Activated CD4-positive, alpha-beta T cell treated with anti-CD3 and anti-CD28 coated beads, Interleukin-2, amount 50 U/mL, for 24 hours (primary cell): Measurements from ENCODE around the gene INPP5A.
"Not testable (repeated sequence)": the region's sequence is repeated elsewhere in the genome, so short reads cannot be mapped to it uniquely, and the experiment has no call there.

Experiments
- DNase-seq, 2 donors: peaks; one replicate each; pipeline ENCODE4 v3.0.0-alpha.2; 2020; ENCODE audit warnings: low read depth in 1 of 2, low spot score in 1 of 2

The INPP5A gene

DNA sequence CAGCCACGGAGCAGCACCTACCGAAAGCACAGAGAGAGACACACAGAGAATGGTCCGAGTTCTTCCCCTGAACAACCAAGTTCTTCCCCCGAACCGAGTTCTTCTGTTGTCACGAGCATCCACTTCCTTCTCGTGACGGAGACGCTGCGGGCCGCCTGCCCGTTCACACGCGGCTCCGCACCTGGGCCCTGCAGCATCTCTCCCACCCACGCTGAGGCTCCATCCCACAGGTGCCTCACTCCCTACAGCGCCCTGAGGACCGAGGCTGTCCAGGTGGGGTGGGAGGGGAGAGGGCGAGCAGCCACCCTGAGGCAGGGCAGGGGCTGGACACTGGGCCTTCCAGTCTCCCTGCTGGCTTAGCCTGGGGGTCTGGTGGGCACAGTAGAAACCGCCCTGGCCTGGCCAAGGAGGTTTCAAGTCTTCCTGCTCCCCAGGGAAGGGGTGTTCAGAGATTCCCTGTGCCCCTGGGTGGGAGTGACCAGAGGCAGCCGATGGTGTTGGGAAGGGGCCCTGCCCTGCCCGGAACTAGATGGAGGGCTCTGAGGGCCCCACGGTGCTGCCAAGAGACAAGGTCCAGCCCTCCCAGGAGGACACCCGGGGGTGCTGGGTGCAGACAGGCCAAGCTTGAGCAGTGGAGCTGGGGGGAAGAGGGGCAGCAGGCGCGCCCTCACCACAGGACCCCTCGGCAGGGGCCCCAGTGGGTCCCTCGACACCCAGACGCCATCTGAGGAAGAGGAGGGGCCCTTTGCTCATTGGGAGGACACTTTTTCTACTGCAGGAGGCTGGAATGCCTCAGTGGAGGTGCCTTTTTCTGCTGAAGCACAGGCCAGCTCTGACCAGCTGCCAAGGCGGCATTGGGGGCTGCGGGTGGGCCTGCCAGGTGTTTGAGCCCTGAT is 253.6 kb downstream of the INPP5A start:
- no peak for DNase-seq

DNA sequence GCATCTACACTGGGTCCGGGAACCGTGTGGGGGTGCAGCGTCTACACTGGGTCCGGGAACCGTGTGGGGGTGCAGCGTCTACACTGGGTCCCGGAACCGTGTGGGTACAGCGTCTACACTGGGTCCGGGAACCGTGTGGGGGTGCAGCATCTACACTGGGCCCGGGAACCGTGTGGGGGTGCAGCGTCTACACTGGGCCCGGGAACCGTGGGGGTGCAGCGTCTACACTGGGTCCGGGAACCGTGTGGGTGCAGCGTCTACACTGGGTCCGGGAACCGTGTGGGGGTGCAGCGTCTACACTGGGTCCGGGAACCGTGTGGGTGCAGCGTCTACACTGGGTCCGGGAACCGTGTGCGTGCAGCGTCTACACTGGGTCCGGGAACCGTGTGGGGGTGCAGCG is 254.5 kb downstream of the INPP5A start:
- not testable (repeated sequence) for DNase-seq

DNA sequence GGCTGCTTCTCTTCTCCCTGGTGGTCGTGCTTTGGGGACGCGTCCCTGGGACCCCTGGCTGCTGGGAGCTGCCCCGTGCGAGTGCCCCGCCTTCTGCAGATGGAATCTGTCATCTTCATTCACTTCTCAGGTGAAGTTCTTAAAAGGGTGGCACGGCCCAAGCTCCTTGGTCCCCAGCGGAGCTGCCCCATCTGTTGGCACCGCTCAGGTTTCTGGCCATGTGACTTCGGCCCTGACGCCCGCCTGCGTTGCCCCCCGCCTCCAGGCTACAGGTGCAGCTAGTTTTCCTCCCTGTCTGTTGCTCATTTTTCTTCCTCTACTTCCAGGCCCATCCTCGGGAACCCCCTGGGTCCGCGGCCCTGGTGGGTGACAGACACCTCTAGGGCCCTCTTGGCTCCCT is 255.2 kb downstream of the INPP5A start:
- DNase-seq, result no peak

DNA sequence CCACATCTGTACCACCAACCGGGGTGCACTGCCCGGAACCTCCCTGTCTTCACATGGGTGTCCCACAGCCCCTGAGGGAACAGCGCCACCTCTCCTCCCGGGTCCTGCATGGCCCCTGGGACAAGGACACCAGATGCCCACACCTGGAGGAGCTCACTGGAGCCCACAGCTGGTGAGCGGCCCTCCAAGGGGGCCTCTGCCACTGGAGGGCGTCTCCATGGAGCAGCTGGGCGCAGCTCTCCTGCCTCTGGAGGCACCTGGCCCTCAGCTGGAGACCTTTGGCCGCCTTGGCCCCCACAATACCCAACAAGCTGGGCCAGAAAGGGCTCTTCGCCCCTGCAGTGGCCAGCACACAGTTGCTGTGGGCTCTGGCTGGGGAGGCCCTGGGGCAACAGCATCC is 255.6 kb downstream of the INPP5A start:
- DNase-seq, result no peak

DNA sequence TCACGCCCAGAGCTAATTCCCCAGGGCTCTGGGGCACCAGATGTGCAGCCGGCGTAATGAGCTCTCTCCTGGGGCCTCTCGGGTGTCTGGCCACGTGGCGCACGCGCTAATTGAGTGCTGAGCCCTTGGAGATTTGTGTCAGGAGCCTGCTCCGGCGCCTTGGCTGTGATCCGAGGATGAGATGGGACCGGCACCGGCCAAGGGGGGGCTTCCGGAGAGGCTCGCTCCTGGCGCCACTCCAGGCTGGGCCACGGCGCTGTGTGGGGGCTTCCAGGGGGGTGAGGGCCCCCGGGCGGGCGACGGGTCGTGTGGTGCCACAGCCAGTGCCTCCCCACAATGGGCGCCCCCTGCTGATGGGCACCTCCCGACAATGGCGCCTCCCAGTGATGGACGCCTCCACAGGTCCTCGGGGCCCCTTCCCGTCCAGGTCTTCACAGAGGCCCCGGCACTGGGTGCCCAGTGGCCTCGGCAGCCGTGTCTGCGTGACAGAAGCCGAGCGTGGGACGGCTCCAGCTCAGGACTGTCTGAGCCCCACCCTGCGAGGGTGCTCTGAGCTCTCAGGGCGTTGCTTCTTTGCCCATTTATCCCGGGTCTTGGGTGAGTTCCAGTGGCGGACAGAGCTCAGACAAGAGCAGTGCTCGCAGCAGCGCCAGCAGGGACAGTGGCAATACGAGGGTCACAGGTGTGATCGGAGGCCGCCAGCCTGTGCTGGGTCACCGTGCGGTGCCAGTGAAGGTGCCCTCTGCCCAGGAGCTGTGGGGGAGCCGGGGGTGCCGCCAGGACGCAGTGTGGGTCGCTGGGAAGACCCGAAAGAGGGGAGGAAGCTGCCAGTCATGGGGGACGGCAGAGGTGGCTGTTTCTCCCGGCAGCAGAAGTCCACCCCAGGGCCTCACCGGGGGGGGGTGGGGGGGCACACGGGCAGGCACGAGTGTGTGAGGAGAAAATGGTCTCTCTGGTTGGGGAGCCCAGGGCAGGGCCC is 256.6 kb downstream of the INPP5A start:
- no peak for DNase-seq

DNA sequence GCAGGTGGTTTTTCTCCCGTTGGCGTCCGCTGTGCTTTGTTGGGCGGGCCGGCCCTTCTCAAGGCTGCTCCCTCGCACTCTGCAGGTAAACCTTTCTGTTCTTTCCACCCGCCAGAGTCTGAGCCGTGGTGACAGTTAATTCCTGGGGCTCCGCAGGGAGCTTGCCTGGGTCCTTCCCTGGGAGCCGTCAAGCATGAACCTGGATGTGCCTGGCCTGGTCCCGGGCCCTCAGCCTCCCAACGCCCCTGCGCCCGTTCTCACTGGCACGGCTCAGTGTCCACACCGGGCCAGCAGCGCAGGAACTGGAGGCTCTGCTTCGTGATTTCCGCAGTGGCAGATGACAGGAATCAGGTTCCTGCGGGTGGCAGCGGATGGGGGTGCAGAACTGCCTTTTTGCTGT is 259.3 kb downstream of the INPP5A start:
- DNase-seq, result no peak

DNA sequence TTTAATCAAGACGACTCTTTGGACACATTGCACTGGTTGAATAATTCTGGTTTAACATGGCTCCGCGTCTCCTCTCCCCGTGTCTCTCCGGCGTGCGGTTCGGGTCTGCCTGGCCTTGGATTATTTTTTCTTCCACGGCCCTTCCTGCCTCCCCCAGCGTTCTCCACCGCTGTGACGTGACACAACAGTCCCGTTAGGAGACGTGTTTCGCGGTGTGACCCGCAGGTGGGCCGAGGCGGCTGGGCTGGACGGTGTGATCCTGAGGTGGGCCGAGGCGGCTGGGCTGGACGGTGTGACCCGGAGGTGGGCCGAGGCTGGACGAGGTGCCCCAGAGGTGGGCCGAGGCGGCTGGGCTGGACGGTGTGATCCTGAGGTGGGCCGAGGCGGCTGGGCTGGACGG is 260.4 kb downstream of the INPP5A start:
- DNase-seq, result not testable (repeated sequence)

DNA sequence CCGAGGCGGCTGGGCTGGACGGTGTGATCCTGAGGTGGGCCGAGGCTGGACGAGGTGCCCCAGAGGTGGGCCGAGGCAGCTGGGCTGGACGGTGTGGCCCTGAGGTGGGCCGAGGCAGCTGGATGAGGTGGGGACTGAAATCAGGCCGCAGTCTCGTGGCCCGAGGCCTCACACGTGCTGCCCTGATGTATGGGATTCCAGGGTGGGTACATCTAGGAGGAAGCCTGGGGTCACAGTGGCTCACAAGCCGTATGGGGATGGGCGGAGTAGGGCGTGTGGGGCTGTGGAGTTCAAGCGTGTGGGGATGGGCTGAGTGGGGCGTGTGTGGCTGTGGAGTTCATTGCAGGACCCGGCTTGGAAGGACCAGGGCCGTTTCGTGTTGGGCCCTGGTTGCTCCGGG is 260.8 kb downstream of the INPP5A start:
- DNase-seq, result no peak

DNA sequence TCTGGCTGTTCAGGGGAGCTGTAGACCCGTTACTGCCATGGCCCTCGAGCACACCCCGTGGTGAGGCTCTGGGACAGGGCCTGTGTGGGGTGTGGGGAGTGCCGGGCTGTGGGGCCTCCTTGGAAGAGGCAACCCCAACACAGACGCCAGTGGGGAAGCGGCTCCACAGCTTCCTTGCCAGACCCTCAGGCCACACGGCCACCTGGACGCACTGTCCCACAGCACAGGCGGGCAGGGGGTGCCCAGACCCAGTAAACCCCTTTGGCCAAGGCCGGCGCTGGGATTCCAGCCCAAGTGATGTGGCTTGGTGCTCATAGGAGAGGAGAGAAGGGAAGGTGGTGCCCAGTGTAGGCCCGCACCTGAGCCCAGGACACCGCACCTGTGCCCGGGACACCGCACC is 261.3 kb downstream of the INPP5A start:
- no peak for DNase-seq

DNA sequence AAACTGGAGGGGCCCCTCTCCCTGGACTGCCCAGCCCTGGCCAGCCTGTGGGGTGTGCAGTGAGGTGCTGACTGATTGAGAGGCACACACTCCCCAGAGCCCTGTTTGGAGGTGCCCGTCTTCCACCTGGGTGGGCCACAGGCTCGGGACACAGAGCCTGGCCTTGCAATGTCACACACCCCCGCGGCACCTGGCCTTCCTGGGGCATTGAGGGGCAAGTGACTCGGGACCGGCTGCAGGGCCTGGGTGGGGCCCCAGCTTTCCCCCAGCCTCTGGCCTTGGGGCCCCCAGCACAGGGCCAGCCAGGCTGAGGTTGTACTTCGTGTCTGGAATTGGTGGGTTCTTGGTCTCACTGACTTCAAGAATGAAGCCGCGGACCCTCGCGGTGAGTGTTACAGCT is 262.3 kb downstream of the INPP5A start:
- DNase-seq, result no peak

DNA sequence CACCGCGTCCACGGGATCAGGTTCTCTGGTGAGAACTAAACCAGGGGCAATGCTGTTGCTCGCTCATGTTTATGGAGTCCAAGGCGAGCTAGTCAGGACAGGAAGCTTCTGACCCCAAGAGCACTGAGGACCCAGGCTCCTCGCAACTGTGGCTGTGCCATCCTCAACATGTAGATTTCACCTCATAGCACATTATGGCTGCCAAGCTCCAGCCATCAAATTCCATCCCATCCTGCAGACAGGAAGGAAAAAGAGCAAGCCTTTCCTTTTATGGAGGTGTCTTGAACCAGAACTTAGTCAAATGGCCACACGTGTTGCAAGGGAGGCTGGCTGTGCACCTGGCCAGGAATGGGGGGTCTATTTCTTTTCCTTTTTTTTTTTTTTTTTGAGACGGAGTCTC is 264.5 kb downstream of the INPP5A start:
- no peak for DNase-seq

DNA sequence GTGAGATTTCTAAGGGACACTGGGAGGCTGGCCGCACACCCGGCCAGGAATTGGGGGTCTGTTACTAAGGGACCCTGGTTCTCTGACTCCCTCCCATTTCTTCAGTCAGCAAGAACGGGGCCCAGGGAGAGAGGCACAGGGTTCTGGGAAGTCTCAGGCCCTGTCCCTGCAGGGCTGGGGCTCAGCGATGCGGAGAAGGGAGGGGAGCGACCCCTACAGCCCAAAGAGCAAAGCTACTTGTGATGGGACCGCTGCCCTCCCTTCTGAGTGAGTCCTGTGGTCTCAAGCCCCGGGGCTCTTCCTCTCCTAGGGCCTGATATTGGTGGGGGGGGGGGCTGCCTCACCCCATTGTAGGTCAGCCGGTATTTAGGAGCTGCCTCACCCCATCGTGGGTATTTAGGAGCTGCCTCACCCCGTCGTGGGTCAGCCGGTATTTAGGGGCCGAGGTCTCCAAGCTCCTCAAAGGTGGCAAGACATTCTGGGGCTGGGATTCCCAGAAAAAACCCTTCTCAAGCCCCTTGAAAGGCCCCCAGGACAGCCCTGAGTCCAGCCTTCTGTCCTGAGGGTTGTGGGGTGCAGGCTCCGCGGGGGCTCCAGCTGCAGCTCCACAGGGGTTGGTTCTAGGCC is 265.2 kb downstream of the INPP5A start:
- no peak for DNase-seq

DNA sequence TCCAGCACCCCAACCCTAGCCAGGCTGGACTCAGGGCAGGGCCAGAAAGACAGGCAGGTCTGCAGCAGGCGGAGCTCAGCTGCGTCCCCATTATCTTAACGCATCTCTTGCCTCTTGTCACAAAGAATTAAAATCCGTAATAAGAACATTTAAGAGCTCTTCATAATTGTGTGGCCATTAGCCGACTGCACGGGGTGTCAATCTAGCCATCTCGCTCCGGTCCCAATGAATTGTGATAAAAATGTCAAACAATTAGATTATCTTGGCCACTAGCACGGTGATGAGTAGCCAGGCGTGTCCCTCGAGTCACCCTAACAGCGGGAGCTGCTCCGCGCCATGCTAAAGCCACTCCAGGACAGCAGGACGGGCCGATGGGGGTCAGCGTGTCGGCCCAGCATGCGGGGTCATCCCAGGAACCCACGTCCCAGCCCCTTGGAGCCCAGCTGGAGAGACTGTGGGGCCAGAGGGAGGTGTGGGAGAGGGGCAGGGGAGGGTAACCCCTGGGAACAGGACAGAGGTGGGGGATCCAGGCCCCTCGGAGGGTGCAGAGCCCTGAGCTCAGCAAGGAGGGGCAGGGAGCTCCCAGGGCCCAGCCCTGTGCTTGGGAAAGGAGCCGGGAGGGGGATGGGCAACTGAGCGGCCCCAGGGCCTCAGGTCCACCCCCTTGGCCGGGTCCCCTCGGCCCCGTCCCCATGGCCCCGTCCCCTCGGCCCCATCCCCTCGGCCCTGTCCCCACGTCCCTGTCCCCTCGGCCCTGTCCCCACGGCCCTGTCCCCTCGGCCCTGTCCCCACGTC is 266.0 kb downstream of the INPP5A start:
- DNase-seq, result no peak

DNA sequence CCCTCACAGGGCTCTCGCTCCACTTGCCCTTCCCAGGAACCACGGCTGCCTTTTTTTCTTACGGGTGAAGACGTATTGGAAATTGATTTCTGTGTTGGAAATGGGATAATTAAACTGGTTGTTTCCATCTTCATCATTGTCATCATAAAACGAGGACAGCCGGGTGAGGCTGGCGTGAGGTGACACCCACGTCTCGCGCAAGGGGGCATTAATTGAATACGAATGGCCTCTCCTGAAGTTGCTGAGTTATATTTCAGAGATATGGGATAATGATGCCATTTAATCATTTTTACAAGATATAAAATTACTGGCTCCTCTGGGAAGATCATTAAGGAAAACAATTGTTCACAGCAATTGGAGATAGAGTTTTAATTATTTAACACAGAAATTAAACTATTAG is 266.7 kb downstream of the INPP5A start:
- no peak for DNase-seq

DNA sequence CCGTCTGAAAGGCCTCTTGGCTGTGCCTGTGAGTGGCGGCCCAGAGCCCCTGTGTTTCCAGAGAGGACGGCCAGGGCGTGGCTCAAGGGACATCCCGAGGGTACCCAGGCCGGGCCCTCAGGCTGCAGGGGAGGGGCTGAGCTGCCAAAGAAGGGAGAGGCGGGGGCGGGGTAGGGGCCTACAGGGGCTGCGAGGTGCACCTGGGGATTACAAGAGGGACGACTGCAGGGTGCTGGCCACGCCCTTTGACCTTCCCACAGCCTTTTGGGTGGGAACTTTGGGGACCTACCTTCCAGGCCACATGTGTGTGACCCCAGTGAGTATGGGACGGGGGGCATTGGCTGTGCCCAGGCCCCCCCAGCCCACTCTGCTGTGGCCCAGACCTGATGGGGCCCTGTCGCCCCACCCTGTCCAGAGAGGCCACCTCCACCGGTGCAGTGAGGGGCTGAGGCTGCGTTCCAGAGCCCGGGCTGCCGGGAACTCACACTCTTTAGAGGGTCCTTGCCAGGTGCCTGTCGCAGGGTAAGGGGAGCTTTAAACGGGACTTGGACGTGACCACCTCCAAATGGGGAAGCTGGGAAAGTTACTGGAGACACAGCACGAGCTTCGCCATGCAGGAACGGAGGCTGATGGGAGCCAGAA is 267.3 kb downstream of the INPP5A start:
- no peak for DNase-seq

DNA sequence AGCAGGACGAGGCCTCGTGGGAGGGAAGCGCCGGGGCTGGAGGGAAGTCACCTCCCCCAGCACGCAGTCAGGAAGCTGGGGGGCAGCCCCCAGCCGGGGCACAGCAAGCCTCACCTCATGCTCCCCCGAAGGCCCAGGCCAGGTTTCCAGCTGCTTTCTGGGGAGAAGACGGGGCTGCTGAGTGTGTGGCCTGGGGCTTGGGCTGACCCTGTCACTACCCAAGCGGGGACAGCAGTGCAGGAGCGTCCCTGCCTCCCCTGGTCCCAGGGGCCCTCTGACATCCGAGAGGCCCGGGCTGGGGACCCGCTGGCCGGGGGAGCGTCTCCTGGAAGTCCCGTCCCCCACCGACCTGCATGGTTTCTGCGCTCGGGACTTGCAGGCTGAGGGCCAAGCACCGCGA is 268.0 kb downstream of the INPP5A start:
- DNase-seq, result no peak

DNA sequence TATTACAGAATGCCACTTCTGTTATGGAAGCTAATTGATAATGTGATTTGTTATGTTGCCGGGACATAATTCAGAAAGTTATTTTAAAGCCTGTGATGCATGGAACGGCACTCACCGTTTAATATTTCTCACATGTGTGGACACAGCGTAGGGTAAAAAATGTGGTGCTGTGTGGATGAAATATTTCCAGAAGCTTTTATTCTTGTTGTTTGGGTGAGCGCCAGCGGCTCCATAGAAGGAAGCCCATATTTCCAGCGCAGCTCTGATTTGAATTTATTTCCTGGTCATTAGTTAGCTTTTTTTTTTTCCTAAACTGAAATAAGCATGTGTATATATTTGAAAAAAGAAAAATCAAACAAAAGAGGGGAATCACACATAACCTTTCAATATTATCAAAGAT is 268.5 kb downstream of the INPP5A start:
- no peak for DNase-seq

DNA sequence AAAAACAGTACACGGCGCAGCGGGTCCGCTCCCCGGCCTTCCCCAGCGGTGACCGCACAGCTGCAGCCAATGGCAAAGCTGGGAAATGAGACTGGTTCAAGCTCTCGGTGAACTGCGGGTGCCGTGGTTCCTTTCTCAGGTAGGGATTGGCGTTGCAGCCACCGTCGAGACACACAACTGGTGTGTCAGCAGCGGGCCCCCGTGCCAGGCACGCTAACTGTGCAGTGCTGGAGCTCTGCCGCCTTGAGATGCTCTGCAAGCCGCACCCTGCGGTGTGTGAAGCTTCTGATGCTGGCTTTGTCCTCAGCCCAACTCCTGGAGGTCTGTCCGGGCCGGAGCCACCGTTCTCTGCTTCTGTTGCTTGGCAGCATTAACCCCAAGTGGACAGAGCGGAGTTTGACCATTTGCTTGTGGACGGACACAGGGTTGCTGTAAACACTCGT is 269.0 kb downstream of the INPP5A start:
- no peak for DNase-seq

DNA sequence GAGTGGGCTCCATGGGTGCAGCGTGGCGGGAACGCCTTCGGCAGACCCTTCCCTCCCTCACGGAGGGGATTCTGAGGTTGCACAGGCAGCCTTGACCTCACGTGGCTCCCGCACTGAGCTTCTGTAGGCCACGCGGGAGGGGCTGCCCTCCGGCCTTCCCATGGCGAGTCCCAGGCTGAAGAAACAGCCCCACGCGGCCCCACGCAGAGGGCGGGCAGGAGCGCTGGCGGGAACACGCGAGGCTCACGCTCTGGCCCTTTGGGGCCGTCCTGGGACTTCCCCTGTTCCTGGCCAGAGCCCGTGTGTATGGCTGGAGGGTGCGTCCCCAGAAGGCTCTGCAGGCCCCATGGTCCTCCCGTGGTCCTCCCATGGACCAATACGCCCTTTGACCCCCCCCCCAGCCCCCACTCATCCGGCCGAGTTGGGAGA is 270.0 kb downstream of the INPP5A start:
- no peak for DNase-seq
